Parathyroid adenoma (tissue), 2 donors: ENCODE measurements around the gene MRPL44.
"Not testable (repeated sequence)": the region's sequence is repeated elsewhere in the genome, so short reads cannot be mapped to it uniquely, and the experiment has no call there.

Source experiments
- H2AFZ ChIP-seq: fragments of 300-600 bp; sonication (generic); one replicate; pipeline ENCODE4 v1.7.0; 2017; ENCODE audit warnings: antibody characterized with exemption, mild to moderate bottlenecking
- H3K27ac ChIP-seq: fragments of 300-600 bp; sonication (generic); one replicate; pipeline ENCODE4 v1.7.0; 2017
- H3K27me3 ChIP-seq: fragments of 300-600 bp; sonication (generic); one replicate; pipeline ENCODE4 v1.7.0; 2017; ENCODE audit warnings: low read length; ENCODE audit not compliant: control insufficient read depth, insufficient read depth
- H3K36me3 ChIP-seq: fragments of 300-600 bp; sonication (generic); one replicate; pipeline ENCODE4 v1.7.0; 2017; ENCODE audit warnings: low read length; ENCODE audit not compliant: control insufficient read depth, insufficient read depth
- H3K4me1 ChIP-seq: fragments of 300-600 bp; sonication (generic); one replicate; pipeline ENCODE4 v1.7.0; 2017; ENCODE audit warnings: control low read depth
- H3K4me2 ChIP-seq: fragments of 300-600 bp; sonication (generic); one replicate; pipeline ENCODE4 v1.7.0; 2017; ENCODE audit warnings: low read length
- H3K4me3 ChIP-seq: fragments of 300-600 bp; sonication (generic); one replicate; pipeline ENCODE4 v1.7.0; 2017; ENCODE audit warnings: low read depth, low read length
- H3K79me2 ChIP-seq: fragments of 300-600 bp; sonication (generic); one replicate; pipeline ENCODE4 v1.7.0; 2017; ENCODE audit warnings: control low read depth
- H3K9ac ChIP-seq: fragments of 300-600 bp; sonication (generic); one replicate; pipeline ENCODE4 v1.7.0; 2017; ENCODE audit warnings: mild to moderate bottlenecking
- H3K9me3 ChIP-seq: fragments of 300-600 bp; sonication (generic); one replicate; pipeline ENCODE4 v1.7.0; 2017; ENCODE audit warnings: low read length; ENCODE audit not compliant: control insufficient read depth
- TF ChIP-seq, protein P1 (sequence below): fragments of 300-600 bp; sonication (generic); IDR thresholded peaks from one replicate; pipeline ENCODE4 v1.7.0; 2017; ENCODE audit warnings: antibody characterized with exemption, mild to moderate bottlenecking
- donor health status: primary hyperparathyroidism.

MRPL44 gene

DNA sequence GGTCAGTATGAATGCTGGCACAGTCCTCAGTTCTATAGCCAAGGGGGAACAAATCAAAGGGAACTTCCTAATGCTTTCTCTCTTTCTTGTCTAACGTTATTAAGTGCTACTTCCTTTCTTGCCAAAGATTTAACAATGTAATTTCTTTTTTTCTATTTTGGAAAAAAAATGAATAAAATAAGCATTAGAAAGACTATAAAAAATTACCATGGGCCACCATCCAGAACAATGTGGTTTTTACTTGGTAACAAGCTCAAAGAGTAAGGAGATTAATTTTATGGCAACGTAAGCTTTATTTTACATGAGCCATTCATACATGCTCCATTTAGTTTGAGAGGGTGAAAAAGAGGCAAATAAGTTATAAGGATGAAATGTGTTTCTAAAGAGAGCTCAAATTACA lies 41.7 kb downstream of the MRPL44 start:
- no peaks in the 10 kb centered on the region for H3K36me3 ChIP-seq
- no peaks in the 10 kb centered on the region for H3K4me1 ChIP-seq
- no peak overlapping the region for H3K27ac ChIP-seq
- H3K9ac ChIP-seq: no peak overlapping the region
- no peaks in the 10 kb centered on the region for H3K9me3 ChIP-seq
- TF ChIP-seq, protein P1, sequence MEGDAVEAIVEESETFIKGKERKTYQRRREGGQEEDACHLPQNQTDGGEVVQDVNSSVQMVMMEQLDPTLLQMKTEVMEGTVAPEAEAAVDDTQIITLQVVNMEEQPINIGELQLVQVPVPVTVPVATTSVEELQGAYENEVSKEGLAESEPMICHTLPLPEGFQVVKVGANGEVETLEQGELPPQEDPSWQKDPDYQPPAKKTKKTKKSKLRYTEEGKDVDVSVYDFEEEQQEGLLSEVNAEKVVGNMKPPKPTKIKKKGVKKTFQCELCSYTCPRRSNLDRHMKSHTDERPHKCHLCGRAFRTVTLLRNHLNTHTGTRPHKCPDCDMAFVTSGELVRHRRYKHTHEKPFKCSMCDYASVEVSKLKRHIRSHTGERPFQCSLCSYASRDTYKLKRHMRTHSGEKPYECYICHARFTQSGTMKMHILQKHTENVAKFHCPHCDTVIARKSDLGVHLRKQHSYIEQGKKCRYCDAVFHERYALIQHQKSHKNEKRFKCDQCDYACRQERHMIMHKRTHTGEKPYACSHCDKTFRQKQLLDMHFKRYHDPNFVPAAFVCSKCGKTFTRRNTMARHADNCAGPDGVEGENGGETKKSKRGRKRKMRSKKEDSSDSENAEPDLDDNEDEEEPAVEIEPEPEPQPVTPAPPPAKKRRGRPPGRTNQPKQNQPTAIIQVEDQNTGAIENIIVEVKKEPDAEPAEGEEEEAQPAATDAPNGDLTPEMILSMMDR: no peak
- no peaks in the 10 kb centered on the region for H3K79me2 ChIP-seq
- no peak overlapping the region for H2AFZ ChIP-seq
- no peak overlapping the region for H3K4me2 ChIP-seq
- no peak overlapping the region for H3K4me3 ChIP-seq
- no peaks in the 10 kb centered on the region for H3K27me3 ChIP-seq

DNA sequence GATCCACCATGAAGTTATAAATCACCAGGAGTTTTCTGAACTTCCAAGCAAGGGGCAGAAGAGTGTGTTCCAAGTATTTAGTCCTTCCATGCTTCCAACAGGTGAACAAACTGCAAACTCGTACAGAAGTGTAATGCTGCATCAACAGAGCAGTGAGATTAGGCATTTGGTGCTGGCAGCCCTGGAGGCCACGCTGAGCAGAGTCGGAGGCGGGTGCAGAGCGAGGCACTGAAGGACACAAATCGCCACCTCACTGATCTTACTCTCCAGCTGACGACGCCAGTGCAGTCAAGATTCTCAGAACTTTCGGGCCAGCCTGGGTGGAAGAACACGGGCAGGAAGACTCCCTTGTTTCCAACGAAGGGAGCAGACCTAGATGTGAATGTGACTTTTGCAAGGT lies 42.6 kb downstream of the MRPL44 start:
- H3K27ac ChIP-seq: no peak overlapping the region

GRCh38 chr2:224000662-224001061 lies 43.4 kb downstream of the MRPL44 start:
- not testable (repeated sequence) for H3K9ac ChIP-seq, H3K4me2 ChIP-seq, H3K27ac ChIP-seq, H3K79me2 ChIP-seq, H3K36me3 ChIP-seq, H3K4me3 ChIP-seq, H3K9me3 ChIP-seq, H3K4me1 ChIP-seq, H2AFZ ChIP-seq, H3K27me3 ChIP-seq

More for the DNA sequence above, 42.6 kb downstream of the MRPL44 start:
- Histone ChIP-seq H3K9me3 (no peaks in the 10 kb centered on the region), H3K4me3 (no peak overlapping the region), H3K4me1 (no peaks in the 10 kb centered on the region), H3K36me3 (no peaks in the 10 kb centered on the region), H3K4me2 (no peak overlapping the region), H2AFZ (no peak overlapping the region), H3K27me3 (no peaks in the 10 kb centered on the region), H3K9ac (no peak overlapping the region), H3K79me2 (no peaks in the 10 kb centered on the region)
- TF ChIP-seq, protein P1: no peak

DNA sequence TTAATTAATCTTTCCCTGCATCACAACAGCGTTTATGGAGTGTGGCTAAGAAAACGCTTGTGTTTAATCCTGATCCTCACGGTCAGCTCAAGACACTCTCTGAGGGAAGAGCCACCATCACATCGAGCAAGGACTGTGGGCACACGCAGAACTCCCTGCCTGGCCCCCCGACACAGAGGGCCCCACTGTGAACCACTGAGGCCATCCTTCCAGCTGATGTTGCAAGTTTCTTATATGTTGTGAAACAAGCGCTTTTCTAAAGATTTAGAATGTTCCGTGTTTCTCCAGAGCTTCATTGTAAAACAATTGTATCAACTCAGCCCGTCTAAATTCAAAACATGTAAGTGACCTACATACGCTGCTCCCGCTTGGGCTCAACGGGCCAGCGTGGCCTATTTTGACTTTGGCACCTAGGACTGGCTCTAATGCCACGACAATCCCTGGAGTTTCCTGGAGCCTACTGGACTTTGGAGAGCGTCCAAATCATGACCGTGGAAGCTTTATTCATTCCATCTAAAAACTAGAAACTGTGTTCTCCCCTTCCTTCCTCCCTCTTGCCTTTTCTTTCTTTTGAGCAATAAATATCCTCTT lies 46.9 kb downstream of the MRPL44 start:
- H3K9me3 ChIP-seq: no peaks in the 10 kb centered on the region
- TF ChIP-seq, protein P1: no peak
- H2AFZ ChIP-seq: no peak overlapping the region
- no peak overlapping the region for H3K4me3 ChIP-seq
- no peaks in the 10 kb centered on the region for H3K79me2 ChIP-seq
- no peaks in the 10 kb centered on the region for H3K27me3 ChIP-seq
- no peak overlapping the region for H3K4me2 ChIP-seq
- no peak overlapping the region for H3K9ac ChIP-seq
- no peaks in the 10 kb centered on the region for H3K4me1 ChIP-seq
- H3K27ac ChIP-seq: no peak overlapping the region
- no peaks in the 10 kb centered on the region for H3K36me3 ChIP-seq

DNA sequence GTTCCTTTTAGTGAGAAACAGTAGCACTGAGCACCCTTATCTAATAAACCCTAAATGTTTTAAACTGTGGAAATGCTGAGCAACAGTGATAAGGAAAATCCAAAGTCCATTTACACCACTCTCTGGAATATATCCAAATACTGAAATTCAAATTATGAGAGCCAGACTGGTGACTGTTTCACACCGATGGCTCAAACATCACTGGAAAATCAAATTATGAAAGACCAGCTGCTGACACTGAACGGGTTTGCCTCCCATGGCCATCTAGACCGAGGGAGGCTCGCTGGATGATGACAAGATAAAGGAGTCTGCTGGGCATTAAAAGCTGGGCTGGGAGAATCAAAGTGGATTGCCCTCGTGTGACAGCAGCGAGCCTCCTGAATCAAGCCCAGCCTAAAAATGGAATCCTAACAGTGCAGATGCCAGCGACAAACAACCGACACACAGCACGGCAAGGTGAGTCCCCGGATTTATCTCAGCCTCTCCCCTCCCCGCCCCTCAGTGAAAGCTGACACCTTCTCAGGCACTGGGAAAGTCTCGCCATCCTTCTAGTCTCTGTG lies 51.5 kb downstream of the MRPL44 start:
- Histone ChIP-seq H3K9ac (no peak overlapping the region), H3K79me2 (no peaks in the 10 kb centered on the region), H3K36me3 (no peaks in the 10 kb centered on the region), H3K4me3 (no peak overlapping the region), H3K27me3 (no peaks in the 10 kb centered on the region), H3K9me3 (no peaks in the 10 kb centered on the region), H3K27ac (no peak overlapping the region), H3K4me1 (no peaks in the 10 kb centered on the region), H2AFZ (no peak overlapping the region), H3K4me2 (no peak overlapping the region)
- TF ChIP-seq, protein P1: no peak
